ENCODE measurements around the gene GBP5. TPM values are rescaled to one million over a fixed set of nuclear protein-coding genes. Genes with fewer than 3 reads are reported as not detected.
"Not testable (repeated sequence)": the region's sequence is repeated elsewhere in the genome, so short reads cannot be mapped to it uniquely, and the experiment has no call there.

GBP5 gene
- total and polyA plus RNA-seq, 7 experiments from 2014 or later, result 30.0 to 784 (median 42.1) TPM

- peaks cover 0 to 37% (median 0%) of the 10 kb centered on the region in 5 donors for H3K36me3 Mint-ChIP-seq
- H3K4me1 Mint-ChIP-seq, result peaks cover 14 to 70% (median 33%) of the 10 kb centered on the region in 7 donors
- not testable (repeated sequence) for H3K9me3 ChIP-seq (ENCODE audit: control insufficient read depth in 2 of 3, low read length in 3 of 3); H3K27ac ChIP-seq (ENCODE audit: low read depth, low read length); ATAC-seq; H3K36me3 ChIP-seq (ENCODE audit: control insufficient read depth in 2 of 3, insufficient read depth in 3 of 3, low read length in 3 of 3); H3K4me1 ChIP-seq (ENCODE audit: control insufficient read depth in 2 of 2, insufficient read depth in 2 of 2, low read length in 2 of 2); DNase-seq; H3K27me3 Mint-ChIP-seq; H3K4me3 ChIP-seq (ENCODE audit: low read length); H3K27me3 ChIP-seq (ENCODE audit: control insufficient read depth in 2 of 2, insufficient read depth in 2 of 2, low read length in 2 of 2)
- peaks cover 0 to 24% (median 3%) of the 10 kb centered on the region in 11 donors for H3K9me3 Mint-ChIP-seq
- intact Hi-C loops (cut with micrococcal nuclease), result loop anchor here in 1 of 2 donors (1.0 kb wide), 2 partner anchors 10 to 13 kb away; no protein-coding TSS in a partner anchor
- ChIA-PET POLR2A (interaction anchor here (0.6 to 1.6 kb wide), 7 partner anchors 8 to 333 kb away, joined by 3 to 6 read pairs (median 3); partner anchors contain the start of genes GBP5 and LRRC8C), CTCF (interaction anchor here (0.8 to 1.7 kb wide), 2 partner anchors 10 to 13 kb away, joined by 3 to 5 read pairs; no protein-coding TSS in a partner anchor)
- peak overlapping the region in 7 of 9 donors; percentile 1 to 82 (median 47) for H3K27ac Mint-ChIP-seq
- peak overlapping the region in 1 of 10 donors; percentile 0 for H3K4me3 Mint-ChIP-seq
Measured at GRCh38 chr1:89299739-89300463, 27.2 kb upstream of the GBP5 start.

GRCh38 chr1:89298461-89298860 is 25.8 kb upstream of the GBP5 start:
- ChIA-PET POLR2A (interaction anchor here (1.1 kb wide), 1 partner anchor 171 kb away, joined by 4 read pairs; no protein-coding TSS in a partner anchor), CTCF (no interaction called here)
- Histone ChIP-seq H3K9me3 (ENCODE audit: control insufficient read depth in 2 of 3, low read length in 3 of 3) (peaks cover 0 to 1% (median 0%) of the 10 kb centered on the region in 3 experiments), H3K27me3 (ENCODE audit: control insufficient read depth in 2 of 2, insufficient read depth in 2 of 2, low read length in 2 of 2) (no peaks in the 10 kb centered on the region), H3K4me3 (ENCODE audit: low read length) (no peak overlapping the region), H3K4me1 (ENCODE audit: control insufficient read depth in 2 of 2, insufficient read depth in 2 of 2, low read length in 2 of 2) (peaks cover 6 to 19% of the 10 kb centered on the region in 2 donors), H3K27ac (ENCODE audit: low read depth, low read length) (no peak overlapping the region), H3K36me3 (ENCODE audit: control insufficient read depth in 2 of 3, insufficient read depth in 3 of 3, low read length in 3 of 3) (no peaks in the 10 kb centered on the region)
- peak overlapping the region in 1 of 10 donors; percentile 57 for H3K4me3 Mint-ChIP-seq
- H3K4me1 Mint-ChIP-seq, result peaks cover 16 to 71% (median 44%) of the 10 kb centered on the region in 7 donors
- no peak for ATAC-seq
- H3K9me3 Mint-ChIP-seq, result peaks cover 0 to 28% (median 4%) of the 10 kb centered on the region in 11 donors
- DNase-seq, result no peak
- peaks cover 0 to 37% (median 0%) of the 10 kb centered on the region in 5 donors for H3K36me3 Mint-ChIP-seq
- intact Hi-C loops (cut with micrococcal nuclease), result loop anchor here in 1 of 2 donors (1.0 kb wide), 1 partner anchor 24 kb away; no protein-coding TSS in a partner anchor
- H3K27me3 Mint-ChIP-seq, result no peaks in the 10 kb centered on the region
- peak overlapping the region in 4 of 9 donors; percentile 6 to 75 (median 59) for H3K27ac Mint-ChIP-seq

GRCh38 chr1:89295187-89295586 is 22.5 kb upstream of the GBP5 start:
- no peak overlapping the region for H3K27ac ChIP-seq (ENCODE audit: low read depth, low read length)
- no peak overlapping the region for H3K4me3 ChIP-seq (ENCODE audit: low read length)
- Mint-ChIP-seq H3K27ac (peak overlapping the region in 3 of 9 donors; percentile 43 to 49 (median 47)), H3K4me1 (peaks cover 15 to 64% (median 48%) of the 10 kb centered on the region in 7 donors), H3K4me3 (peak overlapping the region in 7 of 10 donors; percentile 2 to 71 (median 49)), H3K9me3 (peaks cover 3 to 35% (median 9%) of the 10 kb centered on the region in 11 donors), H3K27me3 (no peaks in the 10 kb centered on the region), H3K36me3 (peaks cover 7 to 54% (median 11%) of the 10 kb centered on the region in 5 donors)
- CTCF ChIA-PET, result interaction anchor here (1.2 kb wide), 1 partner anchor 63 kb away, joined by 3 read pairs; no protein-coding TSS in a partner anchor
- H3K36me3 ChIP-seq (ENCODE audit: control insufficient read depth in 2 of 3, insufficient read depth in 3 of 3, low read length in 3 of 3), result no peaks in the 10 kb centered on the region
- POLR2A ChIA-PET, result interaction anchor here (0.7 to 2.5 kb wide), 5 partner anchors 9 to 168 kb away, joined by 3 to 14 read pairs (median 10); partner anchors contain the start of gene GBP2
- DNase-seq, result peak in 1 of 9 donors; percentile 23
- ATAC-seq, result peak; percentile 55
- peaks cover 6 to 19% of the 10 kb centered on the region in 2 donors for H3K4me1 ChIP-seq (ENCODE audit: control insufficient read depth in 2 of 2, insufficient read depth in 2 of 2, low read length in 2 of 2)
- intact Hi-C loops (cut with micrococcal nuclease), result loop anchor here (1.0 to 2.0 kb wide), 4 partner anchors 8 to 16 kb away; no protein-coding TSS in a partner anchor
- no peaks in the 10 kb centered on the region for H3K27me3 ChIP-seq (ENCODE audit: control insufficient read depth in 2 of 2, insufficient read depth in 2 of 2, low read length in 2 of 2)
- H3K9me3 ChIP-seq (ENCODE audit: control insufficient read depth in 2 of 3, low read length in 3 of 3), result peaks cover 0 to 16% (median 15%) of the 10 kb centered on the region in 3 experiments

GRCh38 chr1:89291276-89291675 is 18.6 kb upstream of the GBP5 start:
- Mint-ChIP-seq H3K4me1 (peaks cover 27 to 78% (median 64%) of the 10 kb centered on the region in 7 donors), H3K27me3 (no peaks in the 10 kb centered on the region), H3K36me3 (peaks cover 8 to 68% (median 11%) of the 10 kb centered on the region in 5 donors), H3K27ac (peak overlapping the region in 1 of 9 donors; percentile 91), H3K9me3 (peaks cover 3 to 40% (median 12%) of the 10 kb centered on the region in 11 donors), H3K4me3 (no peak overlapping the region)
- intact Hi-C loops (cut with micrococcal nuclease), result no loop called here
- DNase-seq (no peak), ATAC-seq (no peak)
- ChIA-PET CTCF (interaction anchor here (0.6 kb wide), 1 partner anchor 17 kb away, joined by 3 read pairs; no protein-coding TSS in a partner anchor), POLR2A (interaction anchor here (1.2 kb wide), 1 partner anchor 9 kb away, joined by 3 read pairs; no protein-coding TSS in a partner anchor)
- no peak overlapping the region for H3K4me3 ChIP-seq (ENCODE audit: low read length)
- H3K9me3 ChIP-seq (ENCODE audit: control insufficient read depth in 2 of 3, low read length in 3 of 3), result peaks cover 0 to 16% (median 15%) of the 10 kb centered on the region in 3 experiments
- no peaks in the 10 kb centered on the region for H3K27me3 ChIP-seq (ENCODE audit: control insufficient read depth in 2 of 2, insufficient read depth in 2 of 2, low read length in 2 of 2)
- H3K4me1 ChIP-seq (ENCODE audit: control insufficient read depth in 2 of 2, insufficient read depth in 2 of 2, low read length in 2 of 2), result peaks cover 25 to 36% of the 10 kb centered on the region in 2 donors
- H3K27ac ChIP-seq (ENCODE audit: low read depth, low read length), result no peak overlapping the region
- no peaks in the 10 kb centered on the region for H3K36me3 ChIP-seq (ENCODE audit: control insufficient read depth in 2 of 3, insufficient read depth in 3 of 3, low read length in 3 of 3)

GRCh38 chr1:89288051-89288340 is 15.3 kb upstream of the GBP5 start:
- H3K27me3 Mint-ChIP-seq, result no peaks in the 10 kb centered on the region
- peaks cover 40 to 46% of the 10 kb centered on the region in 2 donors for H3K4me1 ChIP-seq (ENCODE audit: control insufficient read depth in 2 of 2, insufficient read depth in 2 of 2, low read length in 2 of 2)

More at GRCh38 chr1:89288051-89288340, 15.3 kb upstream of the GBP5 start:
- Histone ChIP-seq H3K27me3 (ENCODE audit: control insufficient read depth in 2 of 2, insufficient read depth in 2 of 2, low read length in 2 of 2) (no peaks in the 10 kb centered on the region), H3K27ac (ENCODE audit: low read depth, low read length) (peak overlapping the region; percentile 63), H3K4me3 (ENCODE audit: low read length) (no peak overlapping the region), H3K36me3 (ENCODE audit: control insufficient read depth in 2 of 3, insufficient read depth in 3 of 3, low read length in 3 of 3) (no peaks in the 10 kb centered on the region), H3K9me3 (ENCODE audit: control insufficient read depth in 2 of 3, low read length in 3 of 3) (peaks cover 0 to 12% (median 9%) of the 10 kb centered on the region in 3 experiments)
- Mint-ChIP-seq H3K4me3 (peak overlapping the region in 7 of 10 donors; percentile 67 to 83 (median 78)), H3K36me3 (peaks cover 5 to 78% (median 17%) of the 10 kb centered on the region in 5 donors), H3K4me1 (peaks cover 46 to 77% (median 69%) of the 10 kb centered on the region in 7 donors), H3K27ac (peak overlapping the region; percentile 76 to 96 (median 91)), H3K9me3 (peaks cover 7 to 36% (median 9%) of the 10 kb centered on the region in 11 donors)
- ChIA-PET POLR2A (interaction anchor here (1.5 kb wide), 1 partner anchor 70 kb away, joined by 5 read pairs; no protein-coding TSS in a partner anchor), CTCF (interaction anchor here (0.7 to 3.2 kb wide), 2 partner anchors 11 to 14 kb away, joined by 3 to 13 read pairs; no protein-coding TSS in a partner anchor)
- intact Hi-C loops (cut with micrococcal nuclease), result loop anchor here in 1 of 2 donors (5.0 kb wide), 1 partner anchor 319 kb away; no protein-coding TSS in a partner anchor
- no peak for ATAC-seq
- no peak for DNase-seq
